SK-N-SH (cell line): Measurements from ENCODE around the gene DSCAM. TPM values are rescaled to one million over a fixed set of nuclear protein-coding genes. Genes with fewer than 3 reads are reported as not detected.

ENCODE experiments used
- CTCF ChIA-PET: fragments of 300-600, 350-600 bp; formaldehyde crosslinking; extraction: SDS; loops from one replicate; lab custom pipeline; 2021; lab: Yijun Ruan, JAX
- POLR2A ChIA-PET: fragments of 350-600 bp; sonication (Branson Sonifier 250); formaldehyde crosslinking; extraction: SDS; loops from one replicate; lab custom pipeline; 2020; ENCODE audit warnings: antibody characterized with exemption, inconsistent platforms; lab: Yijun Ruan, JAX
- DNase-seq: peaks from one replicate; pipeline ENCODE4 v3.0.0; 2012
- H2AFZ ChIP-seq: fragments of 200-600 bp; sonication (generic); 2 replicates; pipeline ENCODE4 v1.8.1; 2016; ENCODE audit warnings: antibody characterized with exemption, mild to moderate bottlenecking, low read depth
- H3F3A ChIP-seq: fragments of 200-600 bp; sonication (generic); replicated peaks from 2 replicates; pipeline ENCODE3; 2016; ENCODE audit warnings: antibody characterized with exemption, mild to moderate bottlenecking; ENCODE audit not compliant: insufficient read depth
- H3K27ac ChIP-seq, 2 experiments: fragments of 200-500 bp in 1 of 2; fragments of 200-600 bp in 1 of 2; sonication (Bioruptor generic) in 1 of 2; sonication (generic), shearing (Covaris generic) in 1 of 2; 2 replicates each; pipeline versions ENCODE4 v1.5.1 to v1.6.1; 2014 to 2016; ENCODE audit warnings: low read depth in 2 of 2, inconsistent platforms in 1 of 2, low read length in 1 of 2, mild to moderate bottlenecking in 1 of 2, mixed read lengths in 1 of 2
- H3K27me3 ChIP-seq: fragments of 200-600 bp; sonication (generic), shearing (Covaris generic); 2 replicates; pipeline ENCODE4 v1.6.1; 2016; ENCODE audit warnings: mixed run types; ENCODE audit not compliant: insufficient read depth
- H3K36me3 ChIP-seq, 2 experiments: fragments of 200-500 bp in 1 of 2; fragments of 200-600 bp in 1 of 2; sonication (Bioruptor generic) in 1 of 2; sonication (generic) in 1 of 2; replicated peaks in 1 of 2; 2 replicates each; pipeline versions ENCODE3 to v1.5.1; 2014 to 2016; ENCODE audit warnings: low read length in 1 of 2, mild to moderate bottlenecking in 1 of 2; ENCODE audit not compliant: insufficient read depth in 2 of 2, control insufficient read depth in 1 of 2
- H3K4me1 ChIP-seq, 2 experiments: fragments of 200-500 bp in 1 of 2; fragments of 200-600 bp in 1 of 2; sonication (Bioruptor generic) in 1 of 2; sonication (generic), shearing (Covaris generic) in 1 of 2; 2 replicates each; pipeline versions ENCODE4 v1.5.1 to v1.6.1; 2014 to 2016; ENCODE audit warnings: low read depth in 1 of 2, low read length in 1 of 2, mixed run types in 1 of 2; ENCODE audit not compliant: insufficient read depth in 2 of 2, control insufficient read depth in 1 of 2
- H3K4me2 ChIP-seq: fragments of 200-600 bp; sonication (generic), shearing (Covaris generic); 2 replicates; pipeline ENCODE4 v1.6.1; 2017; ENCODE audit warnings: mixed run types
- H3K4me3 ChIP-seq, 2 experiments: fragments of 200-500 bp in 1 of 2; fragments of 200-600 bp in 1 of 2; sonication (Bioruptor generic) in 1 of 2; sonication (generic), shearing (Covaris generic) in 1 of 2; 2 replicates each; pipeline versions ENCODE4 v1.5.1 to v1.8.1; 2014 to 2016; ENCODE audit warnings: low read depth in 2 of 2, inconsistent platforms in 1 of 2, low read length in 1 of 2, mild to moderate bottlenecking in 1 of 2, mixed read lengths in 1 of 2, moderate library complexity in 1 of 2
- H3K79me2 ChIP-seq: fragments of 200-600 bp; sonication (generic); 2 replicates; pipeline ENCODE4 v1.8.1; 2017; ENCODE audit warnings: mild to moderate bottlenecking; ENCODE audit not compliant: insufficient read depth
- H3K9ac ChIP-seq: fragments of 200-600 bp; sonication (generic); 2 replicates; pipeline ENCODE4 v1.6.1; 2017; ENCODE audit warnings: mixed run types
- H3K9me2 ChIP-seq: fragments of 200-600 bp; sonication (generic); 2 replicates; pipeline ENCODE4 v1.6.1; 2017; ENCODE audit warnings: mixed run types
- H3K9me3 ChIP-seq: fragments of 200-600 bp; sonication (generic); 2 replicates; pipeline ENCODE4 v1.6.1; 2017; ENCODE audit warnings: mixed run types, mild to moderate bottlenecking, moderate library complexity
- H4K20me1 ChIP-seq: fragments of 200-600 bp; sonication (generic); 2 replicates; pipeline ENCODE4 v1.6.1; 2017; ENCODE audit warnings: mild to moderate bottlenecking, mixed run types; ENCODE audit not compliant: insufficient read depth
- CHD2 ChIP-seq: fragments of 150-350 bp; IDR thresholded peaks from 2 replicates; pipeline ENCODE4 v1.6.1; 2018; ENCODE audit warnings: low read length; ENCODE audit not compliant: partially characterized antibody
- ELF1 ChIP-seq: IDR thresholded peaks from 2 replicates; pipeline ENCODE4 v1.4.0; 2012
- EP300 ChIP-seq, 2 experiments: IDR thresholded peaks; 2 replicates each; pipeline versions ENCODE4 v1.4.0 to v1.6.1; 2012; ENCODE audit warnings: borderline replicate concordance in 1 of 2, low read depth in 1 of 2, low read length in 1 of 2
- EZH2phosphoT487 ChIP-seq: fragments of 200-600 bp; sonication (generic); IDR thresholded peaks from 2 replicates; pipeline ENCODE4 v1.6.1; 2017; ENCODE audit warnings: low read depth, mixed run types, mild to moderate bottlenecking, antibody characterized with exemption, moderate library complexity, borderline replicate concordance
- FOSL2 ChIP-seq: IDR thresholded peaks from 2 replicates; pipeline ENCODE4 v1.4.0; 2012; ENCODE audit warnings: low read depth, mild to moderate bottlenecking, moderate library complexity, borderline replicate concordance
- FOXM1 ChIP-seq: IDR thresholded peaks from 2 replicates; pipeline ENCODE4 v1.4.0; 2012; ENCODE audit warnings: low read depth, mild to moderate bottlenecking
- GABPA ChIP-seq: IDR thresholded peaks from 2 replicates; pipeline ENCODE4 v1.4.0; 2012; ENCODE audit warnings: low read depth, mild to moderate bottlenecking
- MAX ChIP-seq: IDR thresholded peaks from 2 replicates; pipeline ENCODE4 v1.4.0; 2012; ENCODE audit warnings: low read depth
- NFIC ChIP-seq: IDR thresholded peaks from 2 replicates; pipeline ENCODE4 v1.4.0; 2012; ENCODE audit warnings: borderline replicate concordance
- POLR2AphosphoS5 ChIP-seq: IDR thresholded peaks from 2 replicates; pipeline ENCODE4 v1.6.1; 2012; ENCODE audit warnings: low read depth, low read length
- REST ChIP-seq: IDR thresholded peaks from 2 replicates; pipeline ENCODE4 v1.6.1; 2012; ENCODE audit warnings: mild to moderate bottlenecking, low read depth, low read length, moderate library complexity
- RFX5 ChIP-seq: IDR thresholded peaks from 2 replicates; pipeline ENCODE4 v1.6.1; 2012; ENCODE audit warnings: mild to moderate bottlenecking, improper control_type of control experiment, low read length
- RXRA ChIP-seq: IDR thresholded peaks from 2 replicates; pipeline ENCODE4 v1.4.0; 2012; ENCODE audit warnings: low read depth, mild to moderate bottlenecking, borderline replicate concordance
- SIN3A ChIP-seq: IDR thresholded peaks from 2 replicates; pipeline ENCODE4 v1.6.1; 2012; ENCODE audit warnings: low read depth, mild to moderate bottlenecking, low read length, moderate library complexity, borderline replicate concordance
- SMC3 ChIP-seq: IDR thresholded peaks from 2 replicates; pipeline ENCODE4 v1.6.1; 2012; ENCODE audit warnings: low read depth, low read length, improper control_type of control experiment
- TAF1 ChIP-seq: IDR thresholded peaks from 2 replicates; pipeline ENCODE4 v1.6.1; 2012; ENCODE audit warnings: low read depth, mild to moderate bottlenecking, low read length, moderate library complexity, borderline replicate concordance
- TEAD4 ChIP-seq: IDR thresholded peaks from 2 replicates; pipeline ENCODE4 v1.4.0; 2012; ENCODE audit warnings: mild to moderate bottlenecking, borderline replicate concordance; ENCODE audit not compliant: insufficient read depth
- YY1 ChIP-seq: IDR thresholded peaks from 2 replicates; pipeline ENCODE4 v1.4.0; 2012; ENCODE audit warnings: low read depth, mild to moderate bottlenecking
- WGBS: methylation state at CpG from one replicate; pipeline ENCODE4 v1.1.6; 2017; ENCODE audit warnings: low lambda C conversion rate; 5-methylcytosine and 5-hydroxymethylcytosine counted together
- polyA plus RNA-seq, 3 experiments: library from polyadenylated mRNA; depleted of rRNA; stranded (reverse); fragments of >200 nt; gene quantifications; 2 replicates each; pipeline ENCODE4 v1.2.3, GENCODE V29; 2012

Gene DSCAM
- polyA plus RNA-seq, 1 of the 3 experiments (the other 2 are of a cell fraction): not detected

- CTCF ChIA-PET: interaction anchor here (0.8 kb wide), 1 partner anchor 181 kb away, joined by 3 read pairs; no protein-coding TSS in a partner anchor
- Histone ChIP-seq H4K20me1 (no peaks in the 10 kb centered on the region), H3K9ac (no peak overlapping the region), H3K27ac (no peak overlapping the region), H3K36me3 (no peaks in the 10 kb centered on the region)
- TF ChIP-seq EP300 (IDR thresholded peaks at IDR 0.05; ENCODE audit: borderline replicate concordance in 1 of 2, low read depth in 1 of 2, low read length in 1 of 2) (no peak), SIN3A (no peak), TAF1 (no peak), RFX5 (no peak), CHD2 (no peak), TEAD4 (no peak), EZH2phosphoT487 (no peak), NFIC (no peak), FOXM1 (no peak), POLR2AphosphoS5 (no peak), YY1 (no peak), RXRA (no peak)
- TF ChIP-seq, all 33 proteins: peak for 0
- Histone ChIP-seq H3K9me2 (no peaks in the 10 kb centered on the region), H3K4me1 (peaks cover 0 to 3% of the 10 kb centered on the region in 2 experiments; a peak in 1 of 4 replicates), H3K4me2 (no peak overlapping the region), H2AFZ (no peak overlapping the region), H3K27me3 (no peaks in the 10 kb centered on the region), H3K9me3 (no peaks in the 10 kb centered on the region), H3K4me3 (no peak overlapping the region), H3K79me2 (no peaks in the 10 kb centered on the region), H3F3A (no peaks in the 10 kb centered on the region)
- no peak for DNase-seq
- WGBS: 31% methylated on average over 3 of the region's 3 CpGs
- POLR2A ChIA-PET: no interaction called here
Measured at GRCh38 chr21:40567501-40567900, 279.5 kb downstream of the DSCAM start.

- H3K36me3 ChIP-seq: no peaks in the 10 kb centered on the region
- H3K4me3 ChIP-seq: no peak overlapping the region
- H3K4me1 ChIP-seq: peaks cover 0 to 3% of the 10 kb centered on the region in 2 experiments; a peak in 1 of 4 replicates
- no peak overlapping the region for H3K9ac ChIP-seq
- no peak overlapping the region for H2AFZ ChIP-seq
- H3K27ac ChIP-seq: no peak overlapping the region
- no peaks in the 10 kb centered on the region for H3K9me3 ChIP-seq
- no peak for DNase-seq
- ChIA-PET POLR2A (no interaction called here), CTCF (no interaction called here)
- no peaks in the 10 kb centered on the region for H3K27me3 ChIP-seq
- no peaks in the 10 kb centered on the region for H3K79me2 ChIP-seq
- TF ChIP-seq FOSL2: no peak
- TF ChIP-seq FOXM1: no peak
- TF ChIP-seq MAX: no peak
- TF ChIP-seq REST: no peak
- no peak for TF ChIP-seq POLR2AphosphoS5
- TF ChIP-seq EZH2phosphoT487: no peak
- no peak for TF ChIP-seq ELF1
- TF ChIP-seq RXRA: no peak
- no peak for TF ChIP-seq SMC3
- TF ChIP-seq GABPA: no peak
- WGBS: 6% methylated on average over 1 of the region's 1 CpG
- H3K4me2 ChIP-seq: no peak overlapping the region
- H3F3A ChIP-seq: no peaks in the 10 kb centered on the region
- H3K9me2 ChIP-seq: no peaks in the 10 kb centered on the region
- no peaks in the 10 kb centered on the region for H4K20me1 ChIP-seq
Measured at GRCh38 chr21:40566486-40566885, 280.5 kb downstream of the DSCAM start.
